H4 (cell line): Measurements from ENCODE around the gene ARID4B. TPM values are rescaled to one million over a fixed set of nuclear protein-coding genes. Genes with fewer than 3 reads are reported as not detected.
"Not testable (repeated sequence)": the region's sequence is repeated elsewhere in the genome, so short reads cannot be mapped to it uniquely, and the experiment has no call there.

Source experiments
- DNase-seq: peaks from one replicate; pipeline ENCODE4 v3.0.0-alpha.2; 2015; ENCODE audit warnings: low spot score
- total RNA-seq: library from RNA; depleted of rRNA; stranded (reverse); fragments of >200 nt; shearing (Covaris generic); gene quantifications from 2 replicates; pipeline ENCODE4 v1.2.3, GENCODE V29; 2014

ARID4B gene
- total RNA-seq, 1 experiment from 2014 or later: 10.0 TPM

DNA sequence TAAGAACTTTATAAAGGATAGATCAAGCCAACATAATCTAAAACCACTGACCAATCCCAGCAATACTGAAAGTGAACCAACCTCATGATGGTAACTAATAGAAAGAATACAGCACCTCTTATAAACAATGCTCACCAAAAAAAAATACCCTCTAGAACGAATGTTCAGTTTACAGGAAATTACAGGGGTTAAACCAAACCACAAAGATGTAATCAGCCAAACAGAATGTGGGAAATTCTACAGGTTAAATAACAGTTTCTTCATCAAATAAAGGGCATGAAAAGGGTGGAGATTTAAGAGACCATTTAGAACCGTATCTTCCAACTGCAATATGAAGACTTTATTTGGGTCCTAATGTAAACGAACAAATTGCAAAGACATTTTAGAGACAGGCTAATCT, 30.4 kb downstream of the ARID4B start:
- DNase-seq: peak; percentile 72

DNA sequence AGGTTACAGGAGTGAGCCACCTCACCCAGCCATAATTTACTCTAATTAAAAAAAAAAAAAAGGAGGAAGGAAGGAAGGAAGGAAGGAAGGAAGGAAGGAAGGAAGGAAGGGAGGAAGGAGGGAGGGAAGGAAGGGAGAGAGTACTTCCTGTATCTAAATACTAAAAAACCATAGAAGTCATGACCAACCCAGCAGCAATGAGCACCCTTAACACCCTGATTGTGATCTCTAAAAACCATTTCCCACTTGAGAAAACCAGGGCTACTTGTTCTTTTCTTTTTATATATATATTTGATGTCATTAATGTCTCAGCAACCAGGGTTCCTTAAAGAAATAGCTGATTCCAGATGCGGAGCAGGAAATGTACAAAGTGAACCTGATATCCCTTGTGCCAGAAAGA, 31.2 kb downstream of the ARID4B start:
- DNase-seq: no peak

DNA sequence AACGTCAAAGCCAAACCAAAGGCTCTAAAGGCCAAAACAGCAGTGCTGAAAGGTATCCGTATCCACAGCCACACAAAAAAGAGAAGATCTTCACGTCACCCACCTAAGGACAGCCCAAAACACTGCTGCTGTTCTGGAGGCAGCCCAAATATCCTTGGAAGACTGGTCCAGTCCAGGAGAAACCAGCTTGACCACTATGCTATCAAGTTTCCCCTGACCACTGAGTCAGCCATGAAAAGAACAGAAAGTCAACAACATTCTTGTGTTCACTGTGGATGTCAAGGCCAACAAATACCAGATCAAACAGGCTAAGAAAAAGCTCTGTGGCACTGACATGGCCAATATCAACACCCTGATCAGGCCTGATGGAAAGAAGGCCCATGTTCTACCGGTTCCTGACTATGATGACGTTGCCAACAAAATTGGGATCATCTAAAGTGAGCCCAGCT, 32.1 kb downstream of the ARID4B start:
- DNase-seq: peak; percentile 16

DNA sequence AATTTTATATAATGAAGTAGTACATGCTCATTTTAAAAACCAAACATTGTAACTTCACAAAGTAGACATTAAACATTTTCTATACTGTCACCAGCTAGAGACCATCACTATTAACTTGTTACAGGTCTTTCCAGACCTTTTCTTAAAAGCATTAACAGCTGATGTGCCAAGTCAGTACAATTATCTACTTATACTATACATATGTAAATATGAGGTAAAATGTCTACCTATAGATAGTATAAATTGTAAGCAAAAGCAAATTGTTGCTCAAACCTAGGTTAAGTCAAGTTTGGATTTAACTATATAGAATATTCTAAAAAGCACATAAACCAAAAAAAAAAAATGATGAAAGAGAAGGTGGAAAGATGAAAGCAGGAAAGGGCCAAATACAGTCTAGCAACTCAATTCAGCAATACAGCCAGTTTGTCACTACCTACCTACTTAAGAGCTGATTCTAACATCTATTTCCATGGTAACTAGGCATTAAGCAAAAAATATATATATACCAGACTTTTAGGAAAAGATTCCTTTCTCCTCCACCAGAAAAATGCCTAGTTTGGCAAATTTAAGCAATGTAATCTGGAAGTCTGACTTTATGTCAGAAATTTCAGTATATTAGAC, 34.5 kb downstream of the ARID4B start:
- no peak for DNase-seq

DNA sequence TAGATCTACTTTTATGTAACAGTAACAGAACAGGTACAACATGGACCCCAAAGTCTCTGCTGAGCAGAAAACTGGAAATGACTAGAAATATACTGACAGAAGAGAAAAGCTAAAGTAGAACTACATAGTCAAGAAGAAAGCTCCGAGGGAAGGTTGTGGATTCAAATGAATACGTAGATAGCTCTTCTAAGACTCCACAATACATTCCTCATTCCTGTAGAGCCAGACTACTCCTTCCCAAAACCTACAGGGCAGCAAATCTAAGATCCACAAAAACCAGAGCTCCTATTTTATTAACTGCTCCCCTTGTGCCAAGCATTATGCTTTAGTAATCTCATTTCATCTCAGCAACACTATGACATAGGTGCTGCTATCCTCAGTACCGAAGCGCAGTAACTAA, 35.2 kb downstream of the ARID4B start:
- DNase-seq: no peak

DNA sequence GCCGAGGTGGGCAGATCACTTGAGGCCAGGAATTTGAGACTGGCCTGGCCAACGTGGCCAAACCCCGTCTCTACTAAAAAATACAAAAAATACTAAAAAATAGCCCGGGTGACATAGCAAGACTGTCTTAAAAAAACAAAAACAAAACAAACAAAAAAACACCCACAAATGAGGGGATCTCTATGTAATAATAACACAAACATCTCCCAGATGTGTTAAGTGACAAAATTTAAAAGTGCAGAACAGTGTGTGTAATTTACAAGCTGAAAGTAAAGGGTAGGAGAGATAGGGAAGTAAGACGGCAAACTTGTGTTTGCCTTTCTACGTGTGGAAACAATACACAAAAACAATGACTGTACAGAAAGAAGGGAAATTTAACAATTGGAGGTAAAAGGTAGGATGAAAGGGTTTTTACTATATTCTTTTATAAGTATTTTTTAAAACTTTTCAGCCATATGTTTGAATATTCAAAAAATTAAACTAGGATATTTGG, 36.3 kb downstream of the ARID4B start:
- DNase-seq: no peak

DNA sequence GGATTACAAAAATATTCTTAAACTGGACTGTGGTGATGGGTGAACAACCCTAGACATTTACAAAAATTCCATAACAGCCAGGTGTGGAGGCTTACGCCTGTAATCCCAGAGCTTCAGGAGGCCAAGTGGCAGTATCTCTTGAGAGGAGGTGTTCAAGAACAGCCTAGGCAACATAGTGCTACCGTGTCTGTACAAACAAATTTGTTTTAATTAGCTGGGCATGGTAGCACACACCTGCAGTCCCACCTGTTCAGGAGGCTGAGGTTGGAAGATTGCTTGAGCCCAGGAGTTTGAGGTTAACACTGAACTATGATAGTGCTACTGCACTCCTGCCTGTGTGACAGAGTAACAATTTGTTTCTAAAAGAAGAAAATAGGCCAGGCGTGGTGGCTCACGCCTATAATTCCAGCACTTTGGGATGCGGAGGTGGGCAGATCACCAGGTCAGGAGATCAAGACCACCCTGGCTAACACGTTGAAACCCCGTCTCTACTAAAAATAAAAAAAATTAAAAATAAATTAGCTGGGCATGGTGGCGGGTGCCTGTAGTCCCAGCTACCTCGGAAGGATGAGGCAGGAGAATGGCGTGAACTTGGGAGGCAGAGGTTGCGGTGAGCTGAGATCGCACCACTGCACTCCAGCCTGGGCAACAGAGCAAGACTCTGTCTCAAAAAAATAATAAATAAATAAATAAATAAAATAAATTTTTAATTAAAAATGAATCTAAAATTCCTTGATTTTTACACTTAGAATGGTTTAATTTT, 37.1 kb downstream of the ARID4B start:
- no peak for DNase-seq

DNA sequence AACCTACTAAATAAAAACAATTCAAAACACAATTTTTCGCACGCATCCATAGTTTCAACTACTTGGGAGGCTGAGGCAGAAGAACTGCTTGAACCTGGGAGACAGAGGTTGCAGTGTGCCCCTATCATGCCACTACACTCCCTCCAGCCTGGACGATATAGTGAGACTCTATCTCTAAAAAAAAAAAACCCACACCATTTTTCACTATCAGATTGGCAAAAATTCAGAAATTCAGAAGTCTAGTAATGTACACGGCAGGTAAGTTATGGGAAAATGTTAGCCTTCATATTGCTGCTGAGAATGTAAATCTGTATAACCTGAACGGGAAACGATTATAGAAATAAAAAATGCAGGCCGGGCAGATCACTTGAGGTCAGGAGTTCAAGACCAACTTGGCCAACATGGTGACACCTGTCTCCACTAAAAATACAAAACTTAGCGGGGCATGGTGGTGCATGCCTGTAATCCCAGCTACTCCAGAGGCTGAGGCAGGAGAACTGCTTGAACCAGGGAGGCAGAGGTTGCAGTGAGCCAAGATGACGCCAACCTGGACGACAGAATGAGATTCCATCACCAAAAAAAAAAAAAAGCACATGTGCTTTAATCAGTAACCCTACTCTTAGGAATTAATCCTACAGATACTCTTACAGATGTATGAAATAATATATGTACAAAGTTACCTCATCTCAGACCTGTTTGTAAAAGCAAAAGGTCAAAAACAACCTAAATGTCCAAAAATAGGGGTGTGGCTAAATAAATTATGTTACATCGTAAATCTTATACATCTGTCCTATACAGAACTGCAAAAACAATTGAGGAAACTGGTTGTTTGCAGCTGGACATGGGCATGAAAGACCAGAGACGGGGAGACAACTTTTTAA, 37.9 kb downstream of the ARID4B start:
- DNase-seq: no peak

DNA sequence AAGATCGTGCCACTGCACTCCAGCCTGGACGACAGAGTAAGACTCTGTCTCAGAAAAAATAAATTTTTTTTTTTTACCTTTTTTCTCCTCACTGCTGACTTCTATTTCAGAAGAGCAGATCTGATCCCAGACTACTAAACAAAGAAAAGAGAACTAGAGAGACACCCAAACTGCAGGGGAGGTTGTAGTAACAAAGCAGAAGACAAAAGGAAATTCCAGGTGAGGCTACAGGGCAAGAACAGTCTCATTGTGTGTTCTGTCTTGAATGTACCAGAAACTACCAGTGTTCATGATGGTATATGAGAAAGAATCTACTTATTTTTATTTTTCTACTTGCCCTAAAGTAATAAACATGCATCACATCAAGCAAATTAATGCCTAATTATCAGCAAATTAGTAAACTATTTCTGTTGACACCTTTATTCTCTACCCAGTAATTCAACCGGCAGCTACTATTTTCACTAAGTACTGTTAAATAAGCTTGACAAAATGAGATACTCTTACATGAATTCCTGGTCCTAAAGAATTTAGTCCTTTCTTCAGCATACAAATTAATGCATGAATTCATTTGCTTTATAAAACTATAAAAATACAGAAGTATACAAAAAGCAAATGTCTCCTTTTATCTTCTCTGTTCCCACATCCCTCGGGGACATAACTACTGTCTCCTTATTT, 40.6 kb downstream of the ARID4B start:
- DNase-seq: no peak

DNA sequence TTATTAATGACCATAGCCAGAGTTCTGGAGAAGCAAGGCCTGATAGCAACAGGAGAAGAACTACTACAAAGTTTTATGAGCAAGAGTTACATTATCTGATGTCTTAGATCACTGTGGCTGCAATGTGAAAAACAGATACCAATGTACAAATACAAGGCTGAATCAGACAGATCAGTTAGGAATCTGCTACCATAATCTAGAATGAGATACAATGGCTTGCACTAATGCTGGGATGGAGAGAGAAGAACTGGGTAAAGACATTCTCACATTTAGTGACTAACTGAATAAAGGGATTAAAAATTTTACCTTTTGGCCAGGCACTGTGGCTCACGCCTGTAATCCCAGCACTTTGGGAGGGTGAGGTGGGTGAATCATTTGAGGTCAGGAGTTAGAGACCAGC, 41.3 kb downstream of the ARID4B start:
- no peak for DNase-seq

DNA sequence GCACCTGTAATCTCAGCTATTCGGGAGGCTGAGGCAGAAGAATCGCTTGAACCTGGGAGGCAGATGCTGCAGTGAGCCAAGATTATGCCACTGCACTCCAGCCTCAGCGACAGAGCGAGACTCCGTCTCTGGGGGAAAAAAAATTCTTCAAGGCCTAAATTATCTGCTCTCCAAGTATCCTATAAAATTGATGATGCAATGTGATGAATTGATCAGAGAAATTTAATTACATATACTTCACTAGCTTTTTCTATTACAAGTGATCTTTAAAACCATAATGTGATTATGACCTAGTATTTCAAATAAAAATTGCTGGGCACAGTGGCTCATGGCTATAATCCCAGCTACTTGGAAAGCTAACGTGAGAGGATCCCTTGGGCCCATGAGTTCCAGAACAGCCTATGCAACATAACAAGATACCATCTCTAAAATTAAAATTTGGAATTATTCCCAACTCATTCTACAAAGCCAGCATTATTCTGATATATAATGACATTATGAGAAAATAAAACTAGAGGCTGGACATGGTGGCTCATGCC, 43.7 kb downstream of the ARID4B start:
- no peak for DNase-seq

DNA sequence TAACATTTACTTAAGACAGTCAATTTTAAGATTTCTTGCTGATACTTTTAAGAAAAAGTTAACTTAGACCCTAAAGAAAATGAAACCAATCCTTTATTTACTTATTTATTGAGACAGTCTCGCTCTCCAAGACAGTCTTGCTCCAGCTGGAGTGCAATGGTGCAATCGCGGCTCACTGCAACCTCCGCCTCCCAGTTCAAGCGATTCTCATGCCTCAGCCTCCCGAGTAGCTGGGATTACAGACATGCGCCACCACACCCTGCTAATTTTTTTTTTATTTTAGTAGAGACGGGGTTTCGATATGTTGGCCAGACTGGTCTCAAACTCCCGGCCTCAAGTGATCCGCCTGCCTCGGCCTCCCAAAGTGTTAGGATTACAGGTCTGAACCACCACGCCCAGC, 44.3 kb downstream of the ARID4B start:
- DNase-seq: not testable (repeated sequence)

DNA sequence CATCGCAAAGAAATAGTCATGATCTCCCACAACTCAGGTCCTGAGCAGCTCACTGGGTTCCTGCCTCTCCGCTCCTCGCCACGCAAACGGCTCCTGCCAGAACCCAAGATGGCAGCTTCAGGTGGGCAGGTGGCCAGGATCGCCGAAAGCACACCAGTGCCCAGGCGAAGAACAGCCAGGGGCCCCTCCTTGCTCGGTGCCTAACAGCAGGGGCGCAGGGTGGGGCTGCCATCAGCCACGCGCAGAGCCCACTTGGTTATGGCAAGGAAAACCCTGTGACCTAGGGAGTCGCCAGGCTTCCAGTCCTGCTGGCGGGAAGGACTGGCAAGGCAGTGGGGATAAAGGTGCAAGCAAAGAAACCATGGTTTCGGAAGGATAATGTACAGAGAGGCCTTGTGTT, 47.5 kb downstream of the ARID4B start:
- DNase-seq: no peak

DNA sequence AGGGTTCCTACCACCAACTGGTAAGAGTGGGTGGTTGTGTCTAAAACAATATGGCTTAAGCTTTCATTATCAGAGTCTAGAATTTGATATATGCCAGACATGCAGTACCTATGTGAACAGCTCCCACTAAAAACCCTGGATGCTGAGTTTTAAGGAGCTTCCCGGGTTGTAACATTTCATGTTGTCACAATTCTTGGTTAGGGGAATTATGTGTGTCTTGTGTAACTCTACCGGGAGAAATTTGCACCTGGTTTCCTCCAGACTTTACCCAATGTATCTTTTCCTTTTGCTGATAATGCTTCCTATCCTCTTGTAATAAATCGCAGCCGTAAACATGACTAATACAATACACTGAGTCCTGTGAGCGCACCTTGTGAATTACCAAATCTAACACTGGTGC, 48.3 kb downstream of the ARID4B start:
- no peak for DNase-seq

DNA sequence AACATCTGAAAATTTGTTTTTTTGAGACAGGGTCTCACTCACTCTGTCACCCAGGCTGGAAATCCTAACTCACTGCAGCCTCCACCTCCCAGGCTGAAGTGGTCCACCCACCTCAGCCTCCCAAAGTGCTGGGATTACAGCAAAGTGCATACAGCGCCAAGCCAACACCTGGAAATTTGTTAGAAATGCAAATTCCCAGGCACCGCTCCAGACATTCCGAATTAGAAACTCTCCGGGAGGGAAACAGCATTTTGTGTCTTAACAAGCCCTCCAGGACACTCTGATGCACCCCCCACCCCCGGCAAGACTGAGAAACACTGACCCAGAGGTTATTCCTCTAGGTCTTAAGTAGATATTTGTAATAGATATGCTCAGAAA, 49.1 kb downstream of the ARID4B start:
- no peak for DNase-seq

DNA sequence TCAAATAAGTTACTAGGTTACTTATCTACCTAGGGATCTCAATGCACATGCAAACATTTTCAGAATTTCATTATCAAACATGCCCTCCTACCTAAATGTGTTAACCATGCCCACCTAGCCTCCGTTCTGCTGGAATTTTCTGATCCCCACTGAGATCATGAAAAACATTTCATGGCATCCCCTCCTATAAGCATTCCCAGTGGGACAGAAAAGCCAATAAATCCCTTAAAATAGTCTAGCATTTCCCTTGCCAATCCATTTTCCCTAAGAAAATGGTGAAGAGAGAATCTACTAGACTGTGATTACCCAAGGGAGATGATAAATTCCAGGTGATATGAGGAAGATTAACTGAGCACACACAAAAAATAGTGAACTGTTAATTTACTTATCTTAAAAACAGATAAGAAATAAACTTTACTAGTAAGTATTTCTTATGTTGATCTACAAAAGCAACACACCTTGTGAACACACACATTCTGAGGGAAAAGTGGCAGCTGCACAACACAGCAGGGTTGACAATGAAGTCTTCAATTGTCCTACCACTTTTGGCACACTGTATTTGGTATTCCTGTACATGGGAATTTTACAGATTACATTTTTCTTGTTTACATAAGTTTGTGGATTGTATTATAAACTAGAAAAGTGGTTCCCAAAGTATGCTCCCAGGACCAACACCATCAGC, 49.6 kb downstream of the ARID4B start:
- DNase-seq: no peak

DNA sequence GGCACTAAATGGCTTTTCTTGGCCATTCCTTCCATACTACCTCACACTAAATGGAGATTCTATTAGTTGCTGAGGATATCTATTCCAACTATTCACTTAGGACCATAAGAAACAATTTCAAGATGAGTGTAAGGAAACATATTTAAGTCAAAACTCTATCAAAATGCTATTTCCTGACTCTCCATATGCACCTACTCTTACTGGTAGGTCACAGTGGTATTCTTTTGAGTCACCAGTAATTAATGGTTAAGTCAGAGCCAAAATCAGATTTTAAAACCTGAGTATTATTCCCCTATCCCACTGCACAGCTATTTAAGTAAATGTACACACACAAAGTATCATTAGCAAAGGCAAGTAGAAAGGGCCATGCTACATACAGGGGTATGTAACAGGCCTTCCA, 50.3 kb downstream of the ARID4B start:
- no peak for DNase-seq

DNA sequence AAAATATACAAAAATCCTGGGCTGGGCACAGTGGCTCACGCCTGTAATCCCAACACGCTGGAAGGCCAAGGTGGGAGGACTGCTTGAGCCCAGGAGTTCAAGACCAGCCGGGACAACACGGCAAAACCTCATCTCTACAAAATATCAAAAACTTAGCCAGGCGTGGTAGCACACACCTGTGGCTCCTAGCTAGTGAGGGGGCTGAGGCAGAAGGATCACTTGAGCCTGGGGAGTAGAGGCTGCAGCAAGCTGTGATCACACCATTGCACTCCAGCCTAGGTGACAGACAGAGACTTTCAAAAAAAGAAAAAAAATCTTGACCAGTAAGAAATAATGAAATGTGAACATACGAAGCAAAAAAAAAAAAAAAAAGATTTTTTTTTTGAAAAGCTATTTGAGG, 52.1 kb downstream of the ARID4B start:
- DNase-seq: no peak

DNA sequence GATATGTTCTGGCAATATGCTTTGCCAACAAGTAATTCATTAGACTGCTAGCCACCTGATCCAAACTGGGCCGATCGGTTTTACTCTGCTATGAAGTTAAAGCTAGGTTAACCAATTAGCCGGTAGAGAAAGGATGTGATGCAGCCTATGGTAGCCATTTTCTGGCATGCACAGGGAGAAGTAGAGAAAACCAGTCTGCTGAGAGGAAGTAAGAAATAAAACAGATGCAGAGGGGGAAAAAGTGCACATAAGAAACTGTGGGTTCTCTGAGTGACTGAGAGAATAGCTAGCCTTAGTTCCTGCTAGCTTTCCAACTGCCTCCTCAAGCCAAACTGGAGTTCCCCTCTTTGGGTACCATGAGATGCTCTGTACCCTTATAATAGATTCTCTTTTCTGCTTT, 52.8 kb downstream of the ARID4B start:
- no peak for DNase-seq

DNA sequence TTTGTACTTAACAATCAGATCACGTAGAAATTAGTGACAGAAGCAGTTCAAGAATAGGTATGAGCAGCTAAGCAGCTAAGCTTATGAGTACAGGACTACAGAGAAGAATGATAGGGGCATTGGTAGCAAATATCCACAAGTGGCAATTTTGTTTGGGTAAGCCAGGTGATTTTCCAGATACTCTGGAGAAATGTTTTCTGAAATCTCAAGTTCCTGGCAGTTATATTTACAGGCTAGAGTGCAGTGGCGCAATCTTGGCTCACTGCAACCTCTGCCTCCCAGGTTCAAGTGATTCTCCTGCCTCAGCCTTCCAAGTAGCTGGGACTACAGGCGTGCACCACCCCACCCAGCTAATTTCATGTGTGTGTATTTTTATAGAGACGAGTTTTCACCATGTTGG, 55.1 kb downstream of the ARID4B start:
- no peak for DNase-seq

DNA sequence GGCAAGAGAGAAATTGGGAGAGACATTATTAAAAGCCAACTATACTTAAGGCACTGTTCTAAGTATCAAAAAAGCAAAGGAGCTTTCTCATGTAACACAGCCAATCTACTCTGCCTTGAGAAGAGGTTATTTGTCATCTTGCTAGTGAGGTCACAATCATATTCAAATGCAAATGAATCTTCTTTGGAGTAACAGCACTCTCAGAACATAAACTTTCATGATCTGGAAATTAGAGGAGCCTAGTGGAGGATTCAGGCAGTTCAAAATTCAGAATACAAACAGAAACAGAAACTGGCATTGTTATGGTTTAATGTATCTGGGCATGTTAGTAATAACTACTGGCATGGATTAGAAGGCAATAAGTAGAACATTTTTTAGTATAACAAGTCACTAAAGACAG, 57.4 kb downstream of the ARID4B start:
- peak; percentile 16 for DNase-seq
